ENCODE results near the gene PRKN.

Gene PRKN

DNA sequence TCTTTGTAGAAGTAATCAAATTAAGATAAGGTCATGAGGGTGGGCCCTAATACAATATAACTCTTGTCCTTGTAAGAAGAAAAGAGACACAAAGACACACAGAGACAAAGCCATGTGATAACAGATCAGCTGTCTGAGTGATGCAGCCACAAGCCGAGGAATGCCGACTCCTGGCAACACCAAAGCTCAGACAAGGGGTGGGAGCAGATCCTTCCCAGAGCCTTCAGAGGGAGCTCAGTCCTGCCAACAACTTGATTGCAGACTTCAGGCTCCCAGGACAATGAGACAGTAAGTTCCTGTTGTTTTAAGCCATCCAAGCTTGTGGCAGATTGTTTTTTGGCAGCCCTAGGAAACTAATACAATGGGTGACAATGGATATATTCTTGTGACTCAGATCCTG lies 1128.7 kb downstream of the PRKN start:
- DNase-seq (ENCODE audit: low read depth), result no peak

DNA sequence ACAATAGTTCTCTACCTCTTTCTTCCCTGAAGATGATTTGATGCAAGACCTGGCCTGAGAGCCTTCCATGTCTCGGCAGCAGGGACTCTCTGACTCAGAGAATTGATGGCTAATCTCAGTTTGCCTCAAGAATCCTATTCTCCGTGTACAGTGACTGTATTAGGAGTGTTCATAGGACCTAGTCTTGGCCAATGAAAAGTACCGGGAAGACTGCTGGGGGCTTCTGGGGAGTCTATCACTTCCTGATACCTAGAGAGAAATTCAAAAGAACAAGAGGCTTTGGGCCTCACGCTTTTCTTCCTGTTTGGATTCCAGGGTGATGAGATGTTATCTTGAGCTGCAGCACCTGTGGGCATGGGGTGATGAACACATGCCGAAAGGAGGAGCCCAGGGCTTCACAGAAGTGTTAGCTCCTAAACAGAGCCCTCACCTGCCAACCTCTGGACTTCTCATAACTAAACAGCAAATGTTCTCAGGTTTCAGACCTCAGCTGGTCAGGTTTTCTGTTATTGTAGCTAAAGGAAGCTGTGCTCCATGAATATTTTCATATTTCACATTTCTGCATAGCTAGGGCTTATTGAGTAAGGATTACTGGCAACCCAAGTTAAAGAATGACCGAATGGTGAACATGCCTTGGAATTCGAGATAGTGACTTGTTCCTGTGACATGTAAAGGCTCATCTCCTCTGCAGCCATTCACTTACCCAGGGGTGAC lies 1130.6 kb downstream of the PRKN start:
- DNase-seq (ENCODE audit: low read depth), result no peak

DNA sequence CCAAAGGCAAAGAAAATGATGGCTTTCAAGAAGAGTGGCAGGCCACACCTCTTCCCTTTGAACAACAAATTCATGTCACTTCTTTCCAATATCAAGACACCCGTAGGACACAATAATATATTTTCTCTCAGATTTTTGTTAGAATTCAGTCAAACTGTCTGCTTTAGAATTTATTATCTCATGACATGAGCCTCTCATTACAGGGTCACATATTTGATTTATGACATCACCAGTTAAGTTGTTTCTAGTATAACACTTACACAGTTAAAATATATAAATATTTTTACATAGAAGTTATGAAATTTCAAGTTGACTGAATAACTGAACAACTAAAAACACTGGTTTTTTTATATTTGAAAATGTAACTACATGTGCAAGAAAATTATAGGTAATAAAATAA lies 1133.2 kb downstream of the PRKN start:
- DNase-seq (ENCODE audit: low read depth), result no peak

DNA sequence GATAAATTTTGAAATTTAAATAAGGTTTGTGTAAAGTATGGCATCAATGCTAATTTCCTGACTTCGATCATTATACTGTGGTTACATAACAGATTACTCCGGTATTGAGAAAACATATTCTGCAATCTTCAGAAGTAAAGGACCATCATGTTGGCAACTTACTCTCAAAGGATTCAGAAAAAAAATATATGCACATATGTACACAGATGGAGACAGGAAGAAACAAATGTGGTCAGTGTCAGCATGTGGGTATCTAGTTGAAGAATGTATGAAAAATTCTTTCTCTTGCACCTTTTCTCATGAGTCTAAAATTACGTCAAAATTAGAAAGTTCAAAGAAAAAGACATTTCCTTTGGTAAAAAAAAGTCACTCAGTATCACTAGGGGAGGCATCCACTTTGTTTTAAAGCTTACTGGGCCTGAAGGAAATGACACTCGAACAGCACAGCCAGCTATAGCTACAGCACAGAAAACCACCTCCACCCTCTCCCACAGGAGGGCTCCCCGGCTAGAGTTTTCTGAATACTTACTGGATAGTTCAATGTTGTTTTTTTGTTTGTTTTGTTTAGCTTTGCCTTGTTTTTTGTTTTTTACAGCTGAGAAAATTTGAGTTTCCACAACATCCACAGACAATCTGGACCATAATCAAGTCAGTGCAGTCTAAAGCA lies 1136.5 kb downstream of the PRKN start:
- no peak for DNase-seq (ENCODE audit: low read depth)

DNA sequence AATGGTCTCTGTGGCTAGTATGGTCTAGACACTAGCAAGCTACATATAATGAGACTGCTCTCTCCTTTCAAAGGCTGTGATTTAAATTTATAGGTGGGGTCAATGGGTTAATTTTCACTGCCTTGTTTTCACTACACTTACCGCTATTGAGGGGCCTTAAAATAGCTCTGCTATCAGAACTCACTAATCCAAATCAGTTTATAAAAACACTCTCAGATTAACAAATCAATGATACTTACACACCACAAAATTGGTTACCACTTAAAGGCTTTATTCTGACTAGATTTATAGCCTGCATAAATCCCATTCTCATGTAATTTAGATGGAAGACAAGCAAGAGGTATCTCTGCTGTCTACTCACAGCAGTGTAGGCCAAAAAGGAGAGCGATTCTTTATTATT lies 1140.7 kb downstream of the PRKN start:
- no peak for DNase-seq (ENCODE audit: low read depth)

DNA sequence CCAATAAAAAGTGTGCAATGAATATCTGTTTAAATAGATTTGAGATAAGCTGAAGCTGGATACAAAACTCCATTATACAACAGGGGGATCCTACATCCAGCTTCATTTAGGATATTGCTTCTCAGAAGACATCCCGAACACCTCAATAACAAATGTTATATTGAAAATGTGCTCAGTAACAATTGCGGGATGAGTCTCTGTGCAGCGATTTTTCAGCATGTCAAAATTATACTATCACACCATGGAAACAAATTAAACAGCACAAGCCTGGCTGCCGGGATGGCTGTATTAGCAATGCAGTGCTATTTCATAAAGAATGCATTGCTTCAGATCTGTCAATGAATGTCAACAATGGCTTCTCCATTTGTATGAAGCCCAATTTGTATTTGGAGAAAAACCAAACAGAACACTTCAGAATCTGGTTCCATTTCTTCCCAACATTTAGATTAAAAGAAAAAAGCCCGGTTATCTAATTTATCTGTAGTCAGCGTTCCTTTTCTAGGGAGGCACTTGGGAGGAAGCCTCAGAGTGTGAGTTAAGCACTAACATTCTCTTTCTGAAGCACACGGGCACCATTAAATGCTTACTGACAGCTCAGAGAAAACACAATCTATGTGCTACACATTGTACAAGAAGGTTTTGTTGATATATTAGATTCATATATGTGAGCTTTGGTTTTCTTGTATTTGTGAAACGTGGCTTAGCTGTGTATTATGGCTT lies 1142.8 kb downstream of the PRKN start:
- no peak for DNase-seq (ENCODE audit: low read depth)

DNA sequence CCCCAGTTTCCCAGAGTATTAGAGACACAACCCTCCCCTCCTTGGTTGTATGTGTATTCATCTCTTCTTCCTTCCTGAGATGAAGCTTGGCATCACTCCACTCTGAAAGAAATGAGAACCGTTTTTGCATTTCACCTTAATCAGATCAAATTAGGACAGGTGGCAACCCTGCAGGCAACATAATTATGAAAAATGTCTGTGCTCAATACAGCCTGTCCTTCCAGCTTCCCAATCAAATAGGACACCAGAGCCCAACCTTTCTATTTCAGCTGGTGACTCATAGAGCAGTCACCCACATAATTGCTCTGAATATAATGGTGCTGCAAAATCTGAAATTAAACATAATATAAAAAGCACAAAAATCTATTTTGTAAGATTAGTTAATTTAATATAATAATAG lies 1143.5 kb downstream of the PRKN start:
- DNase-seq (ENCODE audit: low read depth), result no peak

DNA sequence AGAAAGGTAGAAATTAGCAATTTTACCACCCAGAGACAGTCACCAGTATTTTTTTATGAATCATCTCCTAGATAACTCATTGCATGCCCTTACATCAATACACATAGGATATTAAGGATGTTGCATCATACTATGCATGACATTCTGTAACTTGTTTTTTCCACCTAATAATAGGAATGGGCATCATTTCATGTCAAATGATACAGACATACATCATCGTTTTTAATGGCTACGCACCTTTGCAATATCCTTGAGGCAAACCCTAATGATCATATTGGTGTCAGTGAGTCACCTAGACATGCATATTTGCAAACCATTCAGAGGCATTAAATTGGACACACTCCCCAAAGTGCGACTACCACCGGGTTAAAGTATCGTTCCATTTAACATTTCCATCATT lies 1144.0 kb downstream of the PRKN start:
- DNase-seq (ENCODE audit: low read depth), result no peak

DNA sequence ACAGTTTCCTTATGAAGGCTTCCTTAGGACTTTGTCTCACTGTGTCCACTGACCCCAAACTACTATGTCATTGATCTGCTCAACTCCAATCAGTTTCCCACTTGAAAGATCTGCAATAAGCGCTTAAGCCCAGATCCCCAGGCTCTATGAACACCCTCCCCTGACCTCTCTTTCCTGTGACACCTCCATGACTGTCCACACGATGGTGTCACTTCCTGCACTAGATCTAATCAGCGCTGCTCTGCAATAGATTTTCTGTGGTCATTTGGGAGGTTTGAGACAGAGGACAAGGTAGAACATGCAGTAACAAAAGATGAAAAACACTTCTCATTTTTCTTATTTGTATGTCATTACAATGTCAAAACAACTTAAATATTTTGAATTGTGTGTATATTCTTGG lies 1149.1 kb downstream of the PRKN start:
- DNase-seq (ENCODE audit: low read depth), result no peak

DNA sequence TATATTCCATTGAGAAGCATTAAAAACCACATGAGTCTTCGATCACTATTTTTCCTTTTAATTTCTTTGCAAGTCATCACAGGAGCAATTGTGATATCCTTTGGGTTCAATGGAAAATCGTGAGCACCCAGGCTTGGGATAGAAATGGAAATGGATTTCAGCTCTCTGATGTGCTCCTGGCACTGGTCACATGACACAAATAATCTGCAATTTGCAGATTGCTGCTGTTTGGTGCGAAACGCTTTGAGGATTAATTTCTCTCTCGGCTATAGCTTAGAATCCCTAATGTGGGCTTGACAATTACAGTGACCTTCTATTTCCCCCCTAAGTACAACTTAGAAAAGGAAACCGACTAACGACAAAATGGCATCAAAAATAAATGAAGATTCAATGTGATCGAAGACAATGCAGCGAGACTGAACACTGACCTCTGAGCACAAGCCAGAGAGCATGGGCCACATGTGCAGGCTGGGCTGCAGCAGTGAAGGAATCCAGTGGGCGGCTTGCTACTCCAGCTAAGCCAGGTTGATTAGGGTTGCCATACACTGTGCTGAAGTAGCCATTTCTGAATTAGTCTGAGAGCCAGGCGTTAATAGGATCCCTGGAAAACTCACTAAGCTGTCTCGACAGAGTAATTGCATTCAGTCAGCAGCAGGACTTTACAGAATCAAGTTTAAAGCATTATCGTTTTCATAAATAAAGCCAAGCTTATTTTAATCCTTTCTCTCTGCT lies 1151.9 kb downstream of the PRKN start:
- DNase-seq (ENCODE audit: low read depth), result no peak

DNA sequence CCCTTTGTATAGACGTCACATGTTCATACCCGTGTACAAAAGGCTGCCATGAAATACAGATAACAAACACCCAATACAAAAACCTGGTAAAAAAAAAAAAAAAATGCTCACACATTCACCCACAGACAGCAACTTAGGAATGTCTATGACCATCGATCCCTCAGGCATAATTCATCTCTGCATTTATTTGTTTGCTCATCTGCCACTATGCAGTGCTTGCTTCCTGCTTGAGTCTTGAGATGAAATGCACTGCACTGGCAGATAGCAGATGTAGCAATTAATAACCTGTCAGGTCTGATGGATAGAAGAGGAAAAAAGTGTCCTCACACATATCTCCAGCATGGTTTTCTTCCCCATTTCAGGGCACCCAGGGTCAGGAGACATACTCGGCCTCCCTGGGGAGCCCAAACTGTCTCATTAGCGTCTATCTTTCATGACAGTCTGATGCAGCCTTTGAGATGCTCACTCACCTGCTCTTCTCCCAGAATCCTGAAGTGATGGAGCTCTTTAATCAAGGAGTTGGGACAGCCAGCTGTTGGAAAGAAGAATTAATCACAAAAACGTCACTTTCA lies 1158.6 kb downstream of the PRKN start:
- no peak for DNase-seq (ENCODE audit: low read depth)

DNA sequence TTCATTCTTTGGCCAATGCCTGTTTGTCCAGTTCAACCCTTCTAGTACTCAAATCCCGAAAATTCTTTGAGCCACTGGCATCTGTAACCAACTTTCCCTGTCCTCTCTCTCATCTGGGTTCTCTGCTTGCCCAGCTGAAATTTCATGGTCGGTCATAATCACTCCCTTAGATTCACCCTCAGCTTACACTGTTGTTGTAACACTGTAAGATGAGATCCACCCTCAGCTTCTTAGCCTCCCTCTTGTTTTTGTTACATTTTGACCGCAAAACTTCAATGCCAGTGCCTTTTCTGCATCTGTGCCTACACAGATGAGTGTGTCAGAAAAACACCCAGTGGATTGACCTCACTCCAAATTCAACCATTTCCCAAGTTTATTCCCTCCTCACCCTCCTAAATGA lies 1162.6 kb downstream of the PRKN start:
- no peak for DNase-seq (ENCODE audit: low read depth)

DNA sequence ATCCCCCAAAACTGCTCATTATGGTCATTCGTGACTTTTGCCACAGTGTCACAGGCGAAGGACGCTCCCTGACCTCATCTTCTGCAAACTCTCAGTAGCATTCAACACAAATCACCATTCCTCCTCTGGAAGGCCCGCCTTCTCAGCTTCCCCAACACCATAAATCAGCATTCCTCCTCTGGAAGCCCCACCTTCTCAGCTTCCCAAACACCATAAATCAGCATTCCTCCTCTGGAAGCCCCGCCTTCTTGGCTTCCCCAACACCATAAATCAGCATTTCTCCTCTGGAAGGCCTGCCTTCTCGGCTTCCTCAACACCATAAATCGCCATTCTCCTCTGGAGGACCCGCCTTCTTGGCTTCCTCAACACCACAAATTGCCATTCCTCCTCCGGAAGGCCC lies 1165.7 kb downstream of the PRKN start:
- no peak for DNase-seq (ENCODE audit: low read depth)

DNA sequence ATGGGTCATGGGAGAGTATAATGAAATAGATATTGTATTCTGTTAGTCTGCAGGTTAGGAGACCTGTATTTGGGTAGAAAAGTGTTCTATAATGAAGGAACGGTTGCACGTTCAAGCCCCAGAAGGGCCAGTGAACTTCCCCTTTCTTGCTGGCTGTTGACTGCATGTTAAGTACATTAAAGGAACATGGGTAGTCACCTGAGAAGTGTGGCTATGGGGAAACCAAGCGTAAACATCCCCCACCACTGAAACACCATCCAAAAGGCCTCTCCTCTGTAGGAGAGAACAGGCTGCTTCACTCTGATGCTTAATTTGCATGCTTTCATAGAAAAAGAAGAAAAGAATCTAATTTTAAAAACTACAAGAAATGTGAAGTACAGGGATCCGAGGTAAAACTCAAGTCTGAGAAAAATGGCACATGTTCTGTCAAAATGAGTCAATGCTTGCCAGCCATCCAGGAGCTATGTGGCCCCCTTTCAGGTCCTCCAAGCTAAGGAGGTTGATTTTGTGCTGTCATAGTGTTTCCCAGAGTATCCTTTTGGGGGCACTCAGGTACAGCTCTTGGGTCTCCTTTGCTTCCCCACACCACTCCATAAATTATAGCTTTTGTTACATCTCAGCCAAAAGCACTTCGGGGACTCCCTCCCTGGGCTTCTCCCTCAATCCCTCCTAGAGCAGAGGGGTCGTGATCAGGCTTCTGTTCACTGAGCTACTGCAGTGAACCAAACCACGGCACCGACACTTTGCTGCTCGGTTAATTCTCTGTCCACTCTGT lies 1170.0 kb downstream of the PRKN start:
- no peak for DNase-seq (ENCODE audit: low read depth)

DNA sequence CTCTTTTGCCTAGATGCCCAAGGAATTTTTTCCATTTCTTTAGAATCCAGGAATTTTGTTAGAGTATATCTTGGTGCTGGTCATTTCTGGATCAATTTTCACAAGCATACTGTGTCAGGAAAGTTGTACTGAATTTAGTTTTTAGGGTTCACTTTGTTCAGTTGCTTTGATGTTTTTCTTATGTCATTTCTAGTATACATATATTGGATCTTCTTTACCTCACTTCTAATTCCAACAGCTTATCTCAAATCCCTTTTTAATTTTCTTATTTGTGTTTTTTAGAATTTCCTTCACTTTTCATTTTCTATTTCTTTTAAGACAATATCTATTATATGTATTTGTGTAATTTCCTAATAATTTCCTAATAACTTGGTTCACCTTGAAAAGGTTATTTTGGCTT lies 1172.7 kb downstream of the PRKN start:
- DNase-seq (ENCODE audit: low read depth), result no peak

DNA sequence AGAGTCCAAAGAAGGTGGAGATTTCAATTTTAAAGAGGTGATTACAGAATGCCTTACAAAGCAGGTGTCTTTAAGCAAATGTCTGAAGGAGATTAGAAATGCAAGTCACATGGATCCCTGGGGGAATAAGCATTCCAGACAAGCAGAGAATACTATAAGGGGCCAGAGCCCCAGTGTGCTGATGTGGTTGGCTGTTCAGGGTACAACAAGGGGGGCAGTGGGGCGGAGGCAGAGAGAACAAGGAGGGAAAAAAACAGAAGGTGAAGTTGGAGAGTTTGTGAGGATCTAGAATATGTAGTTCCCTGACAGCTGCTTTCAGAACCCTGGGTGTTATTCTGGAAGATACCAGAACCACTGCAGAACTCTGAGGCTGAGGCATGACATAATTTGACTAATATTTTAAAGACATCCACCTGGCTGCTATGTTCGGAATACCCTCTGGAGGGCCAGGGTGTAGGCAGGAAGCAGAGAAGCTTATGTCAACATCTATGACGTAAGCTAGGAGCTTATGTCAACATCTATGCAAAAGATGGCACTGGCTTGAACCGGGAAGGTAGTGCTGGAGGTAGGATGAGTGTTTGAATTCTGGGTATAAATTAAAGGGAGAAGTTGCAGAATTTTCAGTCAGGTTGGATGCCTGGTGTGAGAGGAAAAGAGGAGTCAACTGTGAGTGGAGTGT lies 1177.5 kb downstream of the PRKN start:
- no peak for DNase-seq (ENCODE audit: low read depth)

DNA sequence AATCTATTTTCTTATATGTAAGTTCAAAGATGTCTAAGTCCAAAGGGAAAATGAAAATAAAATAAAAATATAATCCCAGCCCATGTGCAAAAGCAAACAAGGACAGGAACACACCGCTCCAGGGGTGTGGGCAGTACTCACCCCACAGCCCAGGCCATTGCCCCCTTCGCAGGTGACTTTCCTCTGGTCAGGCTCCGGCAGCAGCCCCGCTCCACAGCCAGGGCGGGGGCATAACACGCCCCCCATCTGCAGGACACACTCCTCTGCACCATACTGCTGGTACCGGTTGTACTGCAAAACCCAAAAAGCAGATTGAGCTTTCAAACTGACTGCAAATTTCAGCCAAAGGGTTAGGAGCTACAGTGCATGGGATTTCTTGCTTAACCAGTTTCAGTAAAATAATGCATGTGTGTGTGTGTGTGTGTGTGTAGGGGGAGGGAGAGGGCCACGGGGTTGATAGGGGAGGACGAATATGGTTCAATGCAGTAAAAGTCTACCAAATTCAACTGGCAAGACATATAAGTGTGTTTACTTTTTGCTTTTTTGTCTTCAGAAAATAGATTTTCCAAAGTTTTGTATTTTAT lies 1178.8 kb downstream of the PRKN start:
- DNase-seq (ENCODE audit: low read depth), result no peak

DNA sequence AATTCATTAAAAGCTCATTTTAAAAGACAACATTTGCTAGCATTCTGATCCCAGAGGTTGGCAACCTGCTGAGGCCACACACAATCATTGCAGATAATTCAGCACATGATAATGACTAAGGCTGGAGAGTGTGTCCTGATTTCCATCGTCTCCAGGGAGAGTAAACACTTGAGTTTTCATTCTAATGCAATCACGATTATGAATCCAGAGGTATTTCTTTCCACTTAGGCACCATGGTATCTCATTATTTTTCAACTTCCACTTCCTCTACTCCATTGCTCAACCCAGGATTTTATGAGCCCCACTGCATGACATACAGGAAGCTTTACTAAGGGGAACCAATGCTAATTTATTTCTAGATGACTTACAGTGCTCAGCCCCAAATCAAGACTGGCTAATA lies 1179.9 kb downstream of the PRKN start:
- no peak for DNase-seq (ENCODE audit: low read depth)

DNA sequence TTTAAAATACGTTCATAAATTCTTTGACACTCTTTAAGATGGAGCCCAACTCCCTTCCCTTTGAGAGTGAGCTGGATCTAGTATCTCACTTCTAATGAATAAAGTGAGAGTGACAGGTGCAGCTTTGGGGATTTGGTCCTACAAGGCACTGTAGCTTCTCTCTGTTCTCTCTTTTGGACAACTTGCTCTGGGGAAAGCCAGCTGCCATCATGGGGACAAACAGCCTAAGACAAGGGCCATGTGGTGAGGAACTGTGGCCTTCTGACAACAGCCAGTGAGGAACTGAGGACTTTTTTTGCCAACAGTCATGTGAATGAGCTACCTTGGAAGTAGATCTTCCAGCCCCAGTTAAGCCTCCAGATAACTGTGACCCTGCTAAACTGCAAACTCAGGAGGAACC lies 1180.9 kb downstream of the PRKN start:
- no peak for DNase-seq (ENCODE audit: low read depth)

DNA sequence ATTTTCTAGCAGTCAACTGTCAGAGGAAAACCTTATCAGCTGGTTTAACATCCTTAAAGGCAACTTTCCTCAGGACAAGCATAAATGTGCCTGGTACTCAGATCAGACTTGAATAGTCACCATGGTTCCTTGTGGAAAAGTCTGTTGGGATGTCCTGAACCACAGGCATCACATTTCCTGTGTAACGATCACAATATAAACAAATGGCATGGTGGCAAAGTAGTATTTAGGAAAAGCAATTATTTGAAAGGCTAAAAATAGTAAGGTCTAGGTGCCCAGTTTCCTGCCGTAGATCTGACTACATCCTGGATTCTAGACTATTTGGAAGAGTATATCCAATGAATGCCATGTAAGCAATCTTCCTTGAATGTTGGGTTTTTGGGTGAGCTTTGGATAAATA lies 1181.8 kb downstream of the PRKN start:
- no peak for DNase-seq (ENCODE audit: low read depth)

Measured in CMK (cell line).